Measurements from ENCODE around the gene SHB. TPM values are rescaled to one million over a fixed set of nuclear protein-coding genes. Genes with fewer than 3 reads are reported as not detected.

SHB gene
- total RNA-seq, 1 experiment from 2014 or later: 29.6 TPM

GRCh38 chr9:38060681-38061080, 8.3 kb downstream of the SHB start:
- intact Hi-C loops (cut with micrococcal nuclease): no loop called here
- BruUV-seq (replicated peaks): no TSS peak
- Mint-ChIP-seq H3K4me3 (ENCODE audit: unreplicated experiment) (no peak overlapping the region), H3K27me3 (ENCODE audit: insufficient read depth, unreplicated experiment) (no peaks in the 10 kb centered on the region), H3K4me1 (ENCODE audit: insufficient read depth, unreplicated experiment) (peaks cover 45% of the 10 kb centered on the region), H3K27ac (ENCODE audit: low read depth, unreplicated experiment) (no peak overlapping the region), H3K9me3 (ENCODE audit: unreplicated experiment) (no peaks in the 10 kb centered on the region), H3K36me3 (ENCODE audit: insufficient read depth, unreplicated experiment) (peaks cover 5% of the 10 kb centered on the region)
- CTCF ChIA-PET: interaction anchor here (0.6 to 3.2 kb wide), 10 partner anchors 16 to 350 kb away, joined by 3 to 15 read pairs (median 3); no protein-coding TSS in a partner anchor
- no peak for TF ChIP-seq CTCF (IDR thresholded peaks at IDR 0.05; ENCODE audit: unreplicated experiment)
- no peak for DNase-seq (ENCODE audit: unreplicated experiment)
- POLR2A ChIA-PET: interaction anchor here (0.7 to 1.5 kb wide), 5 partner anchors 9 to 159 kb away, joined by 3 to 5 read pairs (median 3); no protein-coding TSS in a partner anchor

GRCh38 chr9:38059233-38059936, 9.6 kb downstream of the SHB start:
- Mint-ChIP-seq H3K4me1 (ENCODE audit: insufficient read depth, unreplicated experiment) (peaks cover 33% of the 10 kb centered on the region), H3K27ac (ENCODE audit: low read depth, unreplicated experiment) (no peak overlapping the region), H3K9me3 (ENCODE audit: unreplicated experiment) (no peaks in the 10 kb centered on the region), H3K36me3 (ENCODE audit: insufficient read depth, unreplicated experiment) (peaks cover 5% of the 10 kb centered on the region), H3K27me3 (ENCODE audit: insufficient read depth, unreplicated experiment) (no peaks in the 10 kb centered on the region), H3K4me3 (ENCODE audit: unreplicated experiment) (no peak overlapping the region)
- CTCF ChIA-PET: interaction anchor here (0.7 to 3.2 kb wide), 5 partner anchors 9 to 299 kb away, joined by 3 to 15 read pairs (median 4); partner anchors contain the start of gene SHB
- BruUV-seq (replicated peaks): no TSS peak
- no peak for TF ChIP-seq CTCF (IDR thresholded peaks at IDR 0.05; ENCODE audit: unreplicated experiment)
- intact Hi-C loops (cut with micrococcal nuclease): no loop called here
- DNase-seq (ENCODE audit: unreplicated experiment): no peak
- POLR2A ChIA-PET: interaction anchor here (1.5 kb wide), 1 partner anchor 35 kb away, joined by 3 read pairs; no protein-coding TSS in a partner anchor

GRCh38 chr9:38058452-38059232, 10.4 kb downstream of the SHB start:
- H3K27me3 Mint-ChIP-seq (ENCODE audit: insufficient read depth, unreplicated experiment): no peaks in the 10 kb centered on the region
- intact Hi-C loops (cut with micrococcal nuclease): no loop called here
- no TSS peak for BruUV-seq (replicated peaks)
- H3K27ac Mint-ChIP-seq (ENCODE audit: low read depth, unreplicated experiment): no peak overlapping the region
- ChIA-PET POLR2A (no interaction called here), CTCF (interaction anchor here (0.7 to 2.0 kb wide), 2 partner anchors 205 to 300 kb away, joined by 3 to 6 read pairs; no protein-coding TSS in a partner anchor)
- TF ChIP-seq CTCF (IDR thresholded peaks at IDR 0.05; ENCODE audit: unreplicated experiment): no peak
- peaks cover 27% of the 10 kb centered on the region for H3K4me1 Mint-ChIP-seq (ENCODE audit: insufficient read depth, unreplicated experiment)
- no peaks in the 10 kb centered on the region for H3K9me3 Mint-ChIP-seq (ENCODE audit: unreplicated experiment)
- no peak overlapping the region for H3K4me3 Mint-ChIP-seq (ENCODE audit: unreplicated experiment)
- peaks cover 5% of the 10 kb centered on the region for H3K36me3 Mint-ChIP-seq (ENCODE audit: insufficient read depth, unreplicated experiment)
- no peak for DNase-seq (ENCODE audit: unreplicated experiment)
